IMR-90 (cell line): ENCODE measurements around the gene PTGER4. TPM values are rescaled to one million over a fixed set of nuclear protein-coding genes. Genes with fewer than 3 reads are reported as not detected.
A peak's percentile ranks its signal among the peaks of the same experiment; 100 is the strongest.

Experiments used
- ATAC-seq: fragments of 200-7000 bp; cut with Tn5 transposase; 2 replicates; pipeline ENCODE4 v1.9.1; 2020; ENCODE audit warnings: low read depth, mild to moderate bottlenecking, moderate library complexity
- BruUV-seq: library from RNA; stranded (reverse); fragments of 400-500 nt; replicated peaks from 2 replicates; lab custom pipeline; 2021; lab: Mats Ljungman, UMichigan
- CTCF ChIA-PET: fragments of 300-600 bp; formaldehyde crosslinking; extraction: SDS; loops from one replicate; lab custom pipeline; 2021; ENCODE audit warnings: antibody characterized with exemption; lab: Yijun Ruan, JAX
- POLR2A ChIA-PET: fragments of 300-600 bp; sonication (Branson Sonifier 250); formaldehyde crosslinking; loops from one replicate; lab custom pipeline; 2022; ENCODE audit warnings: antibody characterized with exemption; ENCODE audit not compliant: unreplicated experiment; lab: Charles Lee
- DNase-seq: peaks from one replicate; pipeline ENCODE4 v3.0.0; 2013
- H2AFZ ChIP-seq: replicated peaks from 2 replicates; pipeline ENCODE3; 2013; ENCODE audit warnings: low read length, mild to moderate bottlenecking; ENCODE audit not compliant: poor library complexity
- H2AK5ac ChIP-seq: 2 replicates; pipeline ENCODE4 v1.6.1; 2013; ENCODE audit warnings: low read depth, low read length, inconsistent platforms
- H2AK9ac ChIP-seq: replicated peaks from 2 replicates; pipeline ENCODE3; 2013; ENCODE audit warnings: mild to moderate bottlenecking, low read depth, low read length, moderate library complexity; ENCODE audit not compliant: poor library complexity
- H2BK120ac ChIP-seq: 2 replicates; pipeline ENCODE4 v1.6.1; 2013; ENCODE audit warnings: low read depth, low read length, inconsistent platforms
- H2BK15ac ChIP-seq: 3 replicates; pipeline ENCODE4 v1.6.1; 2013; ENCODE audit warnings: low read depth, low read length, inconsistent platforms
- H2BK20ac ChIP-seq: 2 replicates; pipeline ENCODE4 v1.6.1; 2013; ENCODE audit warnings: low read depth, mild to moderate bottlenecking, inconsistent platforms, low read length, moderate library complexity
- H2BK5ac ChIP-seq: 2 replicates; pipeline ENCODE4 v1.6.1; 2013; ENCODE audit warnings: mild to moderate bottlenecking, low read depth, low read length, inconsistent platforms; ENCODE audit not compliant: poor library complexity, severe bottlenecking
- H3K14ac ChIP-seq: replicated peaks from 2 replicates; pipeline ENCODE4 v1.6.1; 2013; ENCODE audit warnings: low read depth, low read length, inconsistent platforms
- H3K18ac ChIP-seq: 2 replicates; pipeline ENCODE4 v1.6.1; 2013; ENCODE audit warnings: low read depth, low read length, control low read depth
- H3K23ac ChIP-seq: 2 replicates; pipeline ENCODE4 v1.6.1; 2013; ENCODE audit warnings: low read depth, low read length, inconsistent platforms
- H3K27ac ChIP-seq: 2 replicates; pipeline ENCODE4 v1.5.1; 2013; ENCODE audit warnings: mild to moderate bottlenecking, control low read depth, low read length; ENCODE audit not compliant: insufficient read depth
- H3K27me3 ChIP-seq: 2 replicates; pipeline ENCODE4 v1.6.1; 2013; ENCODE audit warnings: low read length; ENCODE audit not compliant: control insufficient read depth, insufficient read depth
- H3K36me3 ChIP-seq: 2 replicates; pipeline ENCODE4 v1.6.1; 2013; ENCODE audit warnings: low read length, mixed read lengths; ENCODE audit not compliant: control insufficient read depth, insufficient read depth
- H3K4ac ChIP-seq: 2 replicates; pipeline ENCODE4 v1.6.1; 2013; ENCODE audit warnings: low read depth, low read length, inconsistent platforms
- H3K4me1 ChIP-seq: 2 replicates; pipeline ENCODE4 v1.6.1; 2013; ENCODE audit warnings: low read length, mixed read lengths; ENCODE audit not compliant: control insufficient read depth, insufficient read depth
- H3K4me2 ChIP-seq: 2 replicates; pipeline ENCODE4 v1.6.1; 2013; ENCODE audit warnings: low read depth, mild to moderate bottlenecking, control low read depth, low read length, moderate library complexity
- H3K4me3 ChIP-seq: 2 replicates; pipeline ENCODE4 v1.5.1; 2013; ENCODE audit warnings: low read depth, mild to moderate bottlenecking, control low read depth, low read length, moderate library complexity; ENCODE audit not compliant: insufficient read depth
- H3K56ac ChIP-seq: 2 replicates; pipeline ENCODE4 v1.6.1; 2013; ENCODE audit warnings: low read length, inconsistent platforms; ENCODE audit not compliant: insufficient read depth; ENCODE audit errors: extremely low read depth
- H3K79me1 ChIP-seq, 2 experiments: 2 replicates each; pipeline ENCODE4 v1.6.1; 2013; ENCODE audit warnings: low read length in 2 of 2, inconsistent platforms in 1 of 2, low read depth in 1 of 2
- H3K9ac ChIP-seq: 2 replicates; pipeline ENCODE4 v1.6.1; 2013; ENCODE audit warnings: low read depth, low read length, control low read depth
- H3K9me1 ChIP-seq: 2 replicates; pipeline ENCODE4 v1.6.1; 2013; ENCODE audit warnings: low read length, inconsistent platforms; ENCODE audit not compliant: insufficient read depth
- H3K9me3 ChIP-seq: 2 replicates; pipeline ENCODE4 v1.6.1; 2013; ENCODE audit warnings: low read length; ENCODE audit not compliant: control insufficient read depth, insufficient read depth
- H4K20me1 ChIP-seq: 2 replicates; pipeline ENCODE4 v1.6.1; 2013; ENCODE audit warnings: low read length, inconsistent platforms; ENCODE audit not compliant: insufficient read depth
- H4K5ac ChIP-seq: 2 replicates; pipeline ENCODE4 v1.6.1; 2013; ENCODE audit warnings: mild to moderate bottlenecking, low read depth, low read length, control low read depth
- H4K8ac ChIP-seq, 2 experiments: 2 replicates each; pipeline ENCODE4 v1.6.1; 2013; ENCODE audit warnings: low read depth in 2 of 2, low read length in 2 of 2, control low read depth in 1 of 2, inconsistent platforms in 1 of 2
- H4K91ac ChIP-seq: 2 replicates; pipeline ENCODE4 v1.6.1; 2013; ENCODE audit warnings: low read depth, low read length, inconsistent platforms; ENCODE audit not compliant: insufficient read depth
- BHLHE40 ChIP-seq: fragments of 150-350 bp; IDR thresholded peaks from 2 replicates; pipeline ENCODE4 v1.6.1; 2016; ENCODE audit warnings: mild to moderate bottlenecking, low read depth, low read length
- CEBPB ChIP-seq: IDR thresholded peaks from 2 replicates; pipeline ENCODE4 v1.6.1; 2012; ENCODE audit warnings: low read depth, low read length, improper control_type of control experiment
- CHD1 ChIP-seq: IDR thresholded peaks from 2 replicates; pipeline ENCODE4 v1.6.1; 2012; ENCODE audit warnings: low read depth, low read length, improper control_type of control experiment
- ELK1 ChIP-seq: fragments of 150-350 bp; IDR thresholded peaks from 2 replicates; pipeline ENCODE4 v1.6.1; 2016; ENCODE audit warnings: low read depth, mild to moderate bottlenecking, low read length, moderate library complexity, borderline replicate concordance
- FOS ChIP-seq: fragments of 150-350 bp; IDR thresholded peaks from 2 replicates; pipeline ENCODE4 v1.6.1; 2016; ENCODE audit warnings: low read depth, low read length
- MAFK ChIP-seq: IDR thresholded peaks from 2 replicates; pipeline ENCODE4 v1.6.1; 2012; ENCODE audit warnings: low read depth, low read length, improper control_type of control experiment
- MXI1 ChIP-seq: IDR thresholded peaks from 2 replicates; pipeline ENCODE4 v1.6.1; 2012; ENCODE audit warnings: low read depth, mild to moderate bottlenecking, low read length, moderate library complexity, borderline replicate concordance
- POLR2A ChIP-seq: IDR thresholded peaks from 2 replicates; pipeline ENCODE4 v1.6.1; 2012; ENCODE audit warnings: mild to moderate bottlenecking, low read depth, low read length
- RAD21 ChIP-seq: IDR thresholded peaks from 2 replicates; pipeline ENCODE4 v1.6.1; 2012; ENCODE audit warnings: low read length, improper control_type of control experiment
- RFX5 ChIP-seq: IDR thresholded peaks from 2 replicates; pipeline ENCODE4 v1.8.0; 2012; ENCODE audit warnings: low read depth, mild to moderate bottlenecking, low read length, moderate library complexity
- SMC3 ChIP-seq: fragments of 150-350 bp; IDR thresholded peaks from 2 replicates; pipeline ENCODE4 v1.6.1; 2016; ENCODE audit warnings: low read depth, mild to moderate bottlenecking, antibody characterized with exemption, low read length, moderate library complexity
- WGBS, 2 experiments: methylation state at CpG; one replicate each; pipeline versions ENCODE4 v1.1.5 to v1.1.7; 2013; ENCODE audit warnings: missing lambda C conversion rate in 2 of 2; ENCODE audit not compliant: insufficient read length in 1 of 2; ENCODE audit errors: extremely low coverage in 2 of 2; 5-methylcytosine and 5-hydroxymethylcytosine counted together
- dilution Hi-C: fragments of 300-500 bp; cut with HindIII; formaldehyde crosslinking; loops from one replicate; pipeline ENCODE4 v1.14.3; 2018; ENCODE audit warnings: low sequenced_read_pairs; ENCODE audit not compliant: unreplicated experiment
- in situ Hi-C: fragments of 300-500 bp; cut with MboI; formaldehyde crosslinking; loops from 3 replicates; pipeline ENCODE4 v1.14.3; 2019; ENCODE audit warnings: low sequenced_read_pairs, inconsistent platforms, mixed read lengths
- intact Hi-C: fragments of 100-400 bp; cut with micrococcal nuclease; formaldehyde crosslinking; loops from 2 replicates; pipeline ENCODE4 v1.10.0; 2022
- polyA plus RNA-seq, 3 experiments: library from polyadenylated mRNA; depleted of rRNA; stranded (reverse); fragments of >200 nt; gene quantifications; 2 replicates each; pipeline ENCODE4 v1.2.3, GENCODE V29; 2012; ENCODE audit warnings: low replicate concordance in 1 of 3
- total RNA-seq: library from RNA; depleted of rRNA; stranded (reverse); fragments of >200 nt; gene quantifications from 2 replicates; pipeline ENCODE4 v1.2.3, GENCODE V29; 2012

Gene PTGER4
- total and polyA plus RNA-seq, 2 of the 4 experiments (the other 2 are of a cell fraction), result 7.9 to 10.1 TPM

- Histone ChIP-seq H3K4me3 (no peak overlapping the region), H4K8ac (peak overlapping the region in 1 of 2 experiments; percentile 6; a peak in 1 of 4 replicates), H3K23ac (no peak overlapping the region), H4K20me1 (no peaks in the 10 kb centered on the region), H2AK9ac (no peak overlapping the region), H3K27me3 (no peaks in the 10 kb centered on the region), H2BK15ac (no peak overlapping the region), H3K4me2 (no peak overlapping the region), H3K27ac (peak overlapping the region; percentile 37; the same call in 1 of the 2 replicates), H2AFZ (no peak overlapping the region), H4K91ac (no peak overlapping the region), H3K79me1 (peaks cover 3 to 28% of the 10 kb centered on the region in 2 experiments; a peak in 2 of 4 replicates), H3K56ac (no peak overlapping the region), H3K18ac (no peak overlapping the region), H2BK120ac (peak overlapping the region; percentile 43; the same call in 1 of the 2 replicates), H3K4me1 (peaks cover 5% of the 10 kb centered on the region), H3K9me1 (peaks cover 3% of the 10 kb centered on the region; the same call in 1 of the 2 replicates), H3K14ac (peak overlapping the region; percentile 61; the same call in 1 of the 2 replicates), H2AK5ac (peak overlapping the region; percentile 70), H3K9ac (no peak overlapping the region), H2BK5ac (peak overlapping the region; percentile 53), H4K5ac (no peak overlapping the region), H3K9me3 (peaks cover 2% of the 10 kb centered on the region; the same call in 1 of the 2 replicates), H3K4ac (peak overlapping the region; percentile 18; the same call in 1 of the 2 replicates), H2BK20ac (0 out of 2 replicates have a peak overlapping the region, but pooled peaks have one; percentile 31), H3K36me3 (peaks cover 5% of the 10 kb centered on the region)
- intact Hi-C loops, result no loop called here
- dilution Hi-C loops, result no loop called here
- TF ChIP-seq POLR2A, result no peak
- no peak for TF ChIP-seq CHD1
- TF ChIP-seq BHLHE40, result no peak
- TF ChIP-seq FOS, result no peak
- no peak for TF ChIP-seq MAFK
- TF ChIP-seq CEBPB, result no peak
- TF ChIP-seq ELK1, result no peak
- no peak for TF ChIP-seq MXI1
- TF ChIP-seq RAD21, result no peak
- TF ChIP-seq RFX5, result no peak
- TF ChIP-seq SMC3, result no peak
- WGBS, 2 experiments, result no CpG with 5 or more reads among the region's 3 CpGs
- no TSS peak for BruUV-seq
- ChIA-PET POLR2A (no interaction called here), CTCF (no interaction called here)
- DNase-seq (no peak), ATAC-seq (no peak)
- in situ Hi-C loops, result no loop called here
Measured at GRCh38 chr5:40690267-40690666, 10.6 kb downstream of the PTGER4 start.
